GM18519 (cell line): ENCODE measurements around the gene ZBTB48.

ENCODE experiments used
- ATAC-seq: cut with Tn5 transposase; IDR thresholded peaks from one replicate; pipeline ENCODE4 v1.9.1; 2021; ENCODE audit warnings: mild to moderate bottlenecking, moderate library complexity; ENCODE audit not compliant: unreplicated experiment, low FRiP score

The ZBTB48 gene

GRCh38 chr1:6572653-6573383 is 7.0 kb upstream of the ZBTB48 start:
- ATAC-seq = no peak

- no peak for ATAC-seq
Observed at GRCh38 chr1:6574025-6574620, 5.7 kb upstream of the ZBTB48 start.

GRCh38 chr1:6574818-6575217 is 5.0 kb upstream of the ZBTB48 start:
- ATAC-seq = no peak

GRCh38 chr1:6577831-6578525 is 1.8 kb upstream of the ZBTB48 start:
- no peak for ATAC-seq

GRCh38 chr1:6578624-6579373 is 995 bp upstream of the ZBTB48 start:
- no peak for ATAC-seq

- ATAC-seq = no peak
Observed at GRCh38 chr1:6580119-6580592, 362 bp downstream of the ZBTB48 start.

GRCh38 chr1:6580593-6581409 is 1.0 kb downstream of the ZBTB48 start:
- ATAC-seq = no peak

GRCh38 chr1:6581561-6582305 is 1.9 kb downstream of the ZBTB48 start:
- no peak for ATAC-seq

GRCh38 chr1:6582370-6582769 is 2.6 kb downstream of the ZBTB48 start:
- ATAC-seq = no peak

- no peak for ATAC-seq
Observed at GRCh38 chr1:6584126-6585080, 4.6 kb downstream of the ZBTB48 start.

GRCh38 chr1:6585081-6585722 is 5.4 kb downstream of the ZBTB48 start:
- ATAC-seq = no peak

- no peak for ATAC-seq
Observed at GRCh38 chr1:6585841-6586240, 6.0 kb downstream of the ZBTB48 start.

GRCh38 chr1:6586404-6586816 is 6.6 kb downstream of the ZBTB48 start:
- no peak for ATAC-seq

- no peak for ATAC-seq
Observed at GRCh38 chr1:6587261-6588005, 7.6 kb downstream of the ZBTB48 start.

- no peak for ATAC-seq
Observed at GRCh38 chr1:6588128-6588892, 8.5 kb downstream of the ZBTB48 start.

GRCh38 chr1:6588893-6589520 is 9.2 kb downstream of the ZBTB48 start:
- no peak for ATAC-seq
